MCF 10A (cell line): ENCODE measurements around the gene RBBP8. TPM values are rescaled to one million over a fixed set of nuclear protein-coding genes. Genes with fewer than 3 reads are reported as not detected.

Experiments used
- BruUV-seq: library from RNA; stranded (reverse); fragments of 400-500 nt; replicated peaks from 2 replicates; lab custom pipeline; 2021; lab: Mats Ljungman, UMichigan
- CTCF ChIA-PET: fragments of 300-600 bp; sonication (Branson Sonifier 250); formaldehyde crosslinking; extraction: SDS; loops from one replicate; lab custom pipeline; 2021; ENCODE audit warnings: antibody characterized with exemption, inconsistent platforms; lab: Yijun Ruan, JAX
- POLR2A ChIA-PET: fragments of 300-600, 350-650 bp; sonication (Branson Sonifier 250); formaldehyde crosslinking; extraction: SDS; loops from one replicate; lab custom pipeline; 2020; ENCODE audit warnings: antibody characterized with exemption, inconsistent platforms; lab: Yijun Ruan, JAX
- DNase-seq: peaks from one replicate; pipeline ENCODE4 v3.0.0-alpha.2; 2018; ENCODE audit not compliant: unreplicated experiment
- H3K27ac Mint-ChIP-seq: one replicate; pipeline ENCODE4 v1.8.0; 2022; ENCODE audit warnings: mild to moderate bottlenecking, low read depth, mixed read lengths; ENCODE audit not compliant: unreplicated experiment
- H3K27me3 Mint-ChIP-seq: one replicate; pipeline ENCODE4 v1.8.0; 2022; ENCODE audit warnings: mixed read lengths; ENCODE audit not compliant: insufficient read depth, unreplicated experiment
- H3K36me3 Mint-ChIP-seq: one replicate; pipeline ENCODE4 v1.8.0; 2022; ENCODE audit warnings: mild to moderate bottlenecking, moderate library complexity, mixed read lengths; ENCODE audit not compliant: insufficient read depth, unreplicated experiment
- H3K4me1 Mint-ChIP-seq: one replicate; pipeline ENCODE4 v1.8.0; 2022; ENCODE audit warnings: mixed read lengths; ENCODE audit not compliant: insufficient read depth, unreplicated experiment
- H3K4me3 Mint-ChIP-seq: one replicate; pipeline ENCODE4 v1.8.0; 2022; ENCODE audit warnings: mild to moderate bottlenecking, moderate library complexity, mixed read lengths; ENCODE audit not compliant: unreplicated experiment
- H3K9me3 Mint-ChIP-seq: one replicate; pipeline ENCODE4 v1.8.0; 2022; ENCODE audit warnings: mixed read lengths; ENCODE audit not compliant: unreplicated experiment
- CTCF ChIP-seq: fragments of 200-600 bp; IDR thresholded peaks from one replicate; pipeline ENCODE4 v1.8.0; 2022; ENCODE audit warnings: antibody characterized with exemption, mild to moderate bottlenecking; ENCODE audit not compliant: unreplicated experiment
- intact Hi-C: fragments of 100-400 bp; cut with micrococcal nuclease; formaldehyde crosslinking; loops from 2 replicates; pipeline ENCODE4 v1.14.1; 2022
- total RNA-seq: library from RNA; stranded (reverse); gene quantifications from 2 replicates; pipeline ENCODE4 v1.2.3, GENCODE V29; 2022

The RBBP8 gene
- total RNA-seq, 1 experiment from 2014 or later, result 59.7 TPM

GRCh38 chr18:22981274-22982133 is 48.4 kb downstream of the RBBP8 start:
- TF ChIP-seq CTCF, result no peak
- H3K36me3 Mint-ChIP-seq, result peaks cover 28% of the 10 kb centered on the region
- POLR2A ChIA-PET, result interaction anchor here (0.7 to 1.3 kb wide), 7 partner anchors 15 to 472 kb away, joined by 3 to 6 read pairs (median 3); no protein-coding TSS in a partner anchor
- peaks cover 21% of the 10 kb centered on the region for H3K4me1 Mint-ChIP-seq
- no peaks in the 10 kb centered on the region for H3K27me3 Mint-ChIP-seq
- peak overlapping the region; percentile 16 for H3K27ac Mint-ChIP-seq
- H3K4me3 Mint-ChIP-seq, result no peak overlapping the region
- DNase-seq, result no peak
- BruUV-seq, result no TSS peak
- CTCF ChIA-PET, result interaction anchor here (0.5 to 5.1 kb wide), 12 partner anchors 9 to 182 kb away, joined by 3 to 75 read pairs (median 4); no protein-coding TSS in a partner anchor
- intact Hi-C loops, result loop anchor here (5.0 kb wide), 1 partner anchor 184 kb away; no protein-coding TSS in a partner anchor
- no peaks in the 10 kb centered on the region for H3K9me3 Mint-ChIP-seq

GRCh38 chr18:22983175-22983574 is 50.0 kb downstream of the RBBP8 start:
- no TSS peak for BruUV-seq
- intact Hi-C loops, result loop anchor here (1.0 to 5.0 kb wide), 4 partner anchors 53 to 186 kb away; no protein-coding TSS in a partner anchor
- Mint-ChIP-seq H3K36me3 (peaks cover 28% of the 10 kb centered on the region), H3K4me3 (no peak overlapping the region), H3K27ac (no peak overlapping the region), H3K9me3 (no peaks in the 10 kb centered on the region), H3K4me1 (peaks cover 13% of the 10 kb centered on the region), H3K27me3 (no peaks in the 10 kb centered on the region)
- ChIA-PET POLR2A (interaction anchor here (0.6 to 1.9 kb wide), 11 partner anchors 8 to 470 kb away, joined by 3 to 7 read pairs (median 4); partner anchors contain the start of gene RIOK3), CTCF (interaction anchor here (0.7 to 5.1 kb wide), 11 partner anchors 10 to 522 kb away, joined by 3 to 75 read pairs (median 5); no protein-coding TSS in a partner anchor)
- DNase-seq, result peak; percentile 48
- TF ChIP-seq CTCF, result peak; percentile 40

GRCh38 chr18:22985250-22985649 is 52.1 kb downstream of the RBBP8 start:
- Mint-ChIP-seq H3K27ac (peak overlapping the region; percentile 68), H3K27me3 (no peaks in the 10 kb centered on the region), H3K4me1 (peaks cover 11% of the 10 kb centered on the region), H3K36me3 (peaks cover 36% of the 10 kb centered on the region), H3K9me3 (no peaks in the 10 kb centered on the region), H3K4me3 (no peak overlapping the region)
- CTCF ChIA-PET, result interaction anchor here (0.8 to 5.1 kb wide), 4 partner anchors 55 to 186 kb away, joined by 3 to 75 read pairs (median 20); no protein-coding TSS in a partner anchor
- POLR2A ChIA-PET, result interaction anchor here (0.5 to 1.8 kb wide), 6 partner anchors 52 to 450 kb away, joined by 3 read pairs; partner anchors contain the start of gene RBBP8
- intact Hi-C loops, result no loop called here
- no peak for TF ChIP-seq CTCF
- no peak for DNase-seq
- BruUV-seq, result no TSS peak
